Inflammatory macrophage treated with lipopolysaccharide for 1 hour (primary cell): ENCODE results near the gene CDK10.
A peak's percentile ranks its signal among the peaks of the same experiment; 100 is the strongest.
"Not testable (repeated sequence)": the region's sequence is repeated elsewhere in the genome, so short reads cannot be mapped to it uniquely, and the experiment has no call there.

Source experiments
- DNase-seq, 2 donors: peaks; one replicate each; pipeline ENCODE4 v3.0.0-alpha.2; 2020 to 2022

CDK10 gene

DNA sequence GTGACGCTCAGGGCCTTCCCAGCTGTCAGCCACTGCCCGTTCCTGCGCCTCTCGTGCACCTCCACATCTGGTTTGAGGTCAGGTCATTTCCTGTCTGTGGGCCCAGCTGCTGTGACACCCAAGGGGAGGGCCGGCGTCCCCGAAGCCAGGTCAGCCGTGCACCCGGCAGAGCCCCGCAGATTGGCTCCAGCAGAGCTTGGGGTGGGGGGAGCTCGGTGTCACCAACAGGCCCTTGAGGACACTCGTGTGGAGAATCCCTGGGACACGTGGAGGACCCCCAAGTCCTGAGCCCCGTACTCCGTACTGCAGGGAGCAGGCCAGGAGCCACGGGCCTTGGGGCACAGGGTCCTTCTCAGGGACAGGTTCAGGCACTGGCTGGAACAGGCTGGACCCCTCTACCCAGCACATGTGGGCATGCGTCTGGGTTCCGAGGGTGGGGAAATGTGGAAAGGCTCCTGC lies 10.2 kb downstream of the CDK10 start:
- no peak for DNase-seq

GRCh38 chr16:89697161-89697615 lies 10.7 kb downstream of the CDK10 start:
- no peak for DNase-seq

- DNase-seq = no peak
These were observed 11.3 kb downstream of the CDK10 start for GRCh38 chr16:89697616-89698331.

GRCh38 chr16:89698717-89699116 lies 12.2 kb downstream of the CDK10 start:
- not testable (repeated sequence) for DNase-seq

- not testable (repeated sequence) for DNase-seq
These were observed 13.2 kb downstream of the CDK10 start for GRCh38 chr16:89699629-89700099.

- DNase-seq = peak; percentile 97 to 100
These were observed 13.7 kb downstream of the CDK10 start for GRCh38 chr16:89700100-89700648.

DNA sequence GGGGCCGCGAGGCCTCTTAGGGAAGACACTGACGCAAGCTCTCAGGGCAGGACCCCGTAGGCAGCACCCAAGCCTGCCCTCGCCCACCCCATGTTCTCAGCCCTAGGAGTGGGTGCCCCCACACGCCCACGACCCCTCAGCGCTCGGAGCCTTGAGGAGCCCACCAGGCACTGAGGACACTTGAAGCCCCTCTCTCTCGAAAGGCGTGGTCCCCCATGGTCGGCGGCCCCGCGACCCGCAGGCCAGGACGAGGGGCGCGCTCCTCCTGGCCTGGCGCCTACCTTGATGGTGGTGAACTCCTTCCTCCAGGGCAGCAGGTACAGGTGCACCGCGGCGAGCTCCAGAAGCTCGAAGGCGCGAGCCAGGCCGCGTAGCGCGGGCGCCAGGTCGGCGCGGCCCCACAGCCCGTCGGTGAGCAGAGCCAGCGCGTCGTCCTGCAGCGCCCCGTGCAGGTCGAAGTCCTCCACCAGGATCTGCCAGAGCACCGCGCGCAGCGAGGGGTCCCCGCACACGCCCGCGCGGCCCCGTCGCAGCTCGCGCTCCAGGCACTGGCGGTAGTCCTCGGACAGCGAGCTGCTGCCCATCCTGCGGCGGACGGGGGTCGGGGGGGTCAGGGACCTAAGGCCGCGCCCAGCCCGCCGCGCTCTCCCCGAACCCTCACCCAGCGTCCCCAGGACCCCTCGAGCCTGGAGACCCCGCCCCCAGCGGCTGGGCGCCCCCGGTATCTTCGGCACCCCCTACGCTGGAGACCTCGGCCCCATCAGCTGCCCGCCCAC lies 14.3 kb downstream of the CDK10 start:
- DNase-seq = no peak

DNA sequence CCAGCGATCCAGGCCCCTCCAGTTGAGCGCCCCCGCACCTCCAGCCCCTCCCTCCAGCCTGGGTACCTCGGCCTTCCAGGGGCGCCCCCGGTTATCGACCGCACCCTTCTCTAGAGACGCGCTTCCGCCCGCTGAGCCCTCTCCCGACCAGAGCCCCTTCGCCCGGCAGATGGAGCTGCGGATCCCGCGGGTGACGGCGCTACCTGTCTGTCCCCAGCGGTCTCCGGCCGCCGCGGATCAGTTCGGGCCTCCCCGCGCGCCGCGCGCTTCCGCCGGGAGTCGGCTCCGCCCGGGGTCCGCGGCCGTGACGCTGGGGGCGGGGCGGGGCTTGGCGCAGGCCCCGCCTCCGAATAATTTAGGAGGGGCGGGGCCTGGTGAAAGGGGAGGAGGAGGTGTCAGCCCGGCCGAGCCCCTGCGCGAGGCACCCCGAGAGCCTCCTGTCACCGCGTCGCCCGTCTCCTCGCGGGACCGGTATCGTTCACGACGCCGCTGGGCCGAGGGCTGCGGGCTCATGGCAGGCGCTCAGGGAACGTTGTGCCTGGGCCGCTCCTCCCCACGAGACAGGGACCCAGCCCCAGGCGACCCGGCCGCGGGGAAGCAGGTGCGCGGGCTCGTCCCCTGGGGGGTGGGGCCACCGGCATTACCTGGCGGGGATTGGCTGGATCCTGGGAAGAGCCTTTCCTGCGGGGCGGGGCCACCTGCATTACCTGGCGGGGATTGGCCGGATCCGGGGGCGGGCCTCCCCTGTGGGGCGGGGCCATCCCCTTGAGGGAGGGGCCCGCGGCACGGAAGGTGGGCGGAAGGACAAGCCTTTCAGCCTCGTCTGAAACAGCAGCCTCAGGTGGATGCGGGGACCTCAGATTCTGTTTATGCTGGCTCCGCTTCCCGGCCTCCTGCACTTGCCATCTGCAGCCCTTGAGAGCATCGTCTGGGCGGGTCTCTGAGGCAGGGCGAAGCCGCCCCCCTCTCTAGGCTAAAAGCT lies 15.2 kb downstream of the CDK10 start, which contains the start of gene SPATA2L:
TSS of gene SPATA2L (minus strand) at position 281 of the 982 bp plus-strand sequence. CDS start 473 bp downstream, outside the sequence.
- peak; percentile 89 to 94 for DNase-seq

- DNase-seq = no peak
These were observed 17.8 kb downstream of the CDK10 start for GRCh38 chr16:89704281-89704680.

- DNase-seq = no peak
These were observed 18.5 kb downstream of the CDK10 start for GRCh38 chr16:89705006-89705405.

GRCh38 chr16:89706518-89707260 lies 20.2 kb downstream of the CDK10 start:
- DNase-seq = no peak

DNA sequence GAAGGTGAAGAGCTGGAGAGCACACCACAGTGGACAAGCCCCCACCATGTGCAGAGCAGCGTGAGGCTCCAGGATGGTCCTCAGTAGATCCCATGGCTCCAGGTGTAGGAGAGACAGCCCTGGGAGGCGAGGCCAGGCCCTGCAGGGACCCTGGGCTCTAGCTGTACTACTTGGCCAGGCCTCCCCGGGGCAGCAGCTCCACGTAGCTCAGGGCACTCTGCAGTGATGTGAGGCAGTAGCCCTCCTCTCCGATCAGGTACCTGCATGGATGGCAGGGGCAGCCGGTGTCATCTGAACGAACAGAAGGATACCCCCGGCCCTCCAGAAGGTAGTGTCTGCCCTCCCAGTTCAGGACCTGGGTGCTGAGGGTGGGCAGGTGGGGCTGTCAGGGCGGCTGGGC lies 21.2 kb downstream of the CDK10 start:
- DNase-seq = no peak

DNA sequence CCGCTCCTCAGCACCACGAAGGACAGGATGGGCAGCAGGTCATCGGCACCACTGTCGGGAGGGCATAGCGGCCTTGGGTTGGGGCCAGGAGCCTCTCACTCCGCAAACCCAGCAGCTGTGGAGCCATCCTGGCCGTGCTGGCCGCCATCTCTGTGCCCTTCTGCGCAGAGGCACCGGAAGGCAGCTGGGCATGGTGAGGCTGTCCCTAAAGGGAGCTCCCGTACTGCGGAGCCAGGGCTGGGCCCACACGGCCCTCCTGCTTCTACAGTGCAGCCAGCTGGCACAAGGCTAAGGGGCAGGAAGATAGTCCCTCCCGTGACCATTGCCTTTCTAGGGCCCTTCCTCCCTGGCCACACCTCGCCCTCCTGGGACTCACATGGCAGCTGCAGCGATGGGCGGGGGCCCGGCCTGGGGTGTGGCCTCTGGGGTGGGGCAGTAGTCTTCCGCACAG lies 22.0 kb downstream of the CDK10 start:
- DNase-seq = no peak

GRCh38 chr16:89709166-89709565 lies 22.7 kb downstream of the CDK10 start:
- DNase-seq = no peak

DNA sequence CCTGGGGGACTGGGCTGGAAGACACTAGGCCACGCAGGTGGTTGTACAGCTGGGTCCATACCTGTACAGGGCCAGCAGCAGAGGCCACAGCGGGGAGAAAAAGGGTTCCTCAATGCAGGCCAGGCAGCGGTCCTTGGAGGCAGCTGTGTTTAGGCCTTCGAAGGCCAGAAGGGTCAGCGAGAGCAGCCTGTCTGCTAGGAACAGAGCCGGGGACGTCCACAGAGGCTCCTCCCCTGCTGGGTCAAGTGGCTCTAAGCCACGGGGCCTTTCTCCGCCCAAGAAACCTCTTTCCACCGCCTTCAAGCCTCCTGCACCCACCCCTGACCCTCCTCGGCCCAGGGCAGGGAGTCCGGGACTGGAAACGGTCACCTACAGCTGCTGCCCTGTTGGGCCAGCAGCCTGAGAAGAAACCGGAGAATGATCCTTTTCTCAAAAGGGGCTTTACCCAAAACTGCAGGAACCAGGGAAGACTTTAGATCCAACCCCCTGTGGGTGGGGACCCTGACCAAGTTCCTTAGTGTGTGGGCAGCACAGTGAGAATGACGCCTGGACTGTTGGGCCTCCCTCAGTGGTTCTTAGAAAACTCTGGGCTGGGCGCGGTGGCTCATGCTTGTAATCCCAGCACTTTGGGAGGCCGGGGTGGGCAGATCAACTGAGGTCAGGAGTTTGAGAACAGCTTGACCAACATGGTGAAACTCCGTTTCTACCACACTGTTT lies 23.4 kb downstream of the CDK10 start:
- DNase-seq = peak; percentile 66 to 88

DNA sequence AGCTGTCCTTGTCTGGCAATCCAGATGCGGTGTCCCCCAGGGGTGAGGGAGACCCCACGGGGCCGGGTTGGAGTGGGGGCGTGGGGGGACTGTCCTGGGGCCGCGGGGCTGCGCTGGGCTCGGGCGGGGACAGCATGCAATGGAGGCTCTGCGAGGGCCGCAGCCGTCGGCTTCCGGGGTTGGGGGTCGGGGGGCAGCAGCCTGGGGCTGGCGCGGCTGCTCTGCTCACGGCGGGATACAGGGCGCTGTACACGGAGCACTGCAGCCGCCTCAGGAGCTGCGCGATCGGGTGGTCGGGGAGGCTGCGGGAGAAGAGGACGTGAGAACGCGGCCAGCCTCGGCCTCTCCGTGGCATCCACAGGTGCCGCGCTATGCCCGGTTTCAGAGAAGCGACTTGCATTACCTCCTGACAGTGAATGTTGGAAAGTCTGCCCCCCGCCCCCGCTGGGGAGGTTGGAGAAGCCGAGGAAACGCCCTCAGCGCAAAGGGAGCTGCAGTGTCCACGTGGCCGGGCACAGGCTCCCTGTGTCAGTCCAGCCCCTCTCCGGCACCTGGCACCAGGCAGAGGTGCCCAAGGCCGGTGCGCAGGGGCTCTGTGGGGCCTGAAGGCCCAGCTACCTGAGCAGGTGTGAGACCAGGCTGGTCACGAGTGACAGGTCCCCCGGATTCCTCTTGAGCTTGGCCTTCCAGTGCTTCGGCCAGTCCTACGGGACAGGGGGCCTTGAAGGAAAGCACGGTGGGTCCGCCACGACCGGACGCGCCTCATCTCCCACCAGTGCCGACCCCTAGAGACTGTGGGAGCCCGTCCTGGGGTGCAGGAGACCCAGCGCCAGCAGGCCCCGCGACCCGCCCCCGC lies 24.4 kb downstream of the CDK10 start:
- no peak for DNase-seq

DNA sequence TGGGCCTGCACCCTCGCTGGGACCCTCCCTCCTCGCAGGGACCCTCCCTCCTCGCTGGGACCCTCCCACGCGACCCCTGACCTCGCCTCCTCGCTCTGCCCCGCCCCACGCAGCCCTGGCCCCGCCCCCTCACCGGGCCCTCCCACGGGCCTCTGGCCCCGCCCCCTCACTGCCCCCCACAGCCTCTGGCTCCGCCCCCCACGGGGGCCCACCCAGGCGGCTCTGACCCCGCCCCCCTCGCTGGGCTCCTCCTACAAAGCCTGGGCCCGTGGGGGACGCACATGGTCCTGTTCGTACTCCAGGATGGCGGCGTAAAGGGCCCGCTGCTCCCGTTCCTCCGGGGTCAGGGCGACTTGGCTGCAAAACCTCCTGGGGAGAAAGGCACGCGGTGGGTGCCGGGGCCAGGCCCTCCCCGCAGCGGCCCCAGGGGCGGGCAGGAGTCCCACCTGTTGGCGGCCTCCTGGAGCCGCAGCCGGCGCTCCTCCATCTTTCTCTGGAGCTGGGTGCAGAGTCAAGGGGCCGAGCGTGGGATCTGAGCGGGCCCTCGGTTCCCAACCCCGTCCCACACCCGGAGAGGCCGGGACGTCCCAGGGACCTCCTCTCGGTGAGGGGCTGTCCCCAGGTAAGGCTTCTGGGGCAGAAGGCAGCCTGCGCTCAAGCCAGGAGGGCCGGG lies 25.2 kb downstream of the CDK10 start:
- DNase-seq = peak in 1 of 2 donors; percentile 65

DNA sequence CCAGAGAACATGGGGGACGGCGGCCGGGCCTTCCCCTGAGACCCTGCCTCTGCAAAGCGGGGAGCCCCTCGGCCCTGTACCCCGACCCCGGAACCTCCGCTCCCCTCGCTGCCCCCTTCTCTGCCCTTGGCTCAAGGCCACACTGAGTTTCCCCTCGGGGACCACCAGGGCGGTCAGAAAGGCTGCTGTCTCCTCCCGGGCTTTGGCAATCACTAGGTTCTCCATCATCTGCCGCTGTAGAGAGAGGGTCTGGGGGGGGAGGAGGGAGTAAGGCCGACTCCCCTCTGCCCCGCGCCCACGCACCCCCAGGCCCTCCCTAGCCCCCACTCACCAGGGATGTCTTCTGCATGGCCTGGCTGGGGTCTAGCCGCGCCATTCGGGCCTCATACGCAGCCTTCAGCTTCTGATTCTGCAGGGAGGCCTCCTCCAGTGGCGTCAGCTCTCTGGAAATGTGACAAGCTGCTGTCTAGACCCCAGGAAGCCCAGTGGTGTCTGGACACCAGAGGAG lies 25.8 kb downstream of the CDK10 start:
- DNase-seq = no peak

- no peak for DNase-seq
These were observed 30.0 kb downstream of the CDK10 start for GRCh38 chr16:89716493-89716892.
